Measurements from ENCODE around the gene JADE3. TPM values are rescaled to one million over a fixed set of nuclear protein-coding genes. Genes with fewer than 3 reads are reported as not detected.

The JADE3 gene
- total RNA-seq, 1 experiment from 2014 or later: 7.8 TPM

- no peaks in the 10 kb centered on the region for H3K36me3 Mint-ChIP-seq (ENCODE audit: insufficient read depth, unreplicated experiment)
- no peak overlapping the region for H3K4me3 Mint-ChIP-seq (ENCODE audit: unreplicated experiment)
- no TSS peak for BruUV-seq (replicated peaks)
- CTCF ChIA-PET: no interaction called here
- H3K27ac Mint-ChIP-seq (ENCODE audit: low read depth, unreplicated experiment): no peak overlapping the region
- TF ChIP-seq CTCF (IDR thresholded peaks at IDR 0.05; ENCODE audit: unreplicated experiment): no peak
- H3K4me1 Mint-ChIP-seq (ENCODE audit: insufficient read depth, unreplicated experiment): no peaks in the 10 kb centered on the region
- no peak for DNase-seq (ENCODE audit: unreplicated experiment)
- POLR2A ChIA-PET: interaction anchor here (1.5 kb wide), 1 partner anchor 53 kb away, joined by 3 read pairs; no protein-coding TSS in a partner anchor
- peaks cover 70% of the 10 kb centered on the region for H3K27me3 Mint-ChIP-seq (ENCODE audit: insufficient read depth, unreplicated experiment)
- no peaks in the 10 kb centered on the region for H3K9me3 Mint-ChIP-seq (ENCODE audit: unreplicated experiment)
- intact Hi-C loops (cut with micrococcal nuclease): no loop called here
Measured at GRCh38 chrX:46910415-46910814, 1.8 kb upstream of the JADE3 start.

- H3K4me3 Mint-ChIP-seq (ENCODE audit: unreplicated experiment): peak overlapping the region; percentile 76
- intact Hi-C loops (cut with micrococcal nuclease): loop anchor here (1.0 kb wide), 1 partner anchor 66 kb away; no protein-coding TSS in a partner anchor
- ChIA-PET POLR2A (interaction anchor here (0.6 to 2.6 kb wide), 12 partner anchors 9 to 248 kb away, joined by 3 to 12 read pairs (median 5); partner anchors contain the start of genes NDUFB11 and RBM10), CTCF (interaction anchor here (0.6 to 3.5 kb wide), 14 partner anchors 9 to 305 kb away, joined by 3 to 18 read pairs (median 4); no protein-coding TSS in a partner anchor)
- BruUV-seq (replicated peaks): no TSS peak
- peaks cover 71% of the 10 kb centered on the region for H3K27me3 Mint-ChIP-seq (ENCODE audit: insufficient read depth, unreplicated experiment)
- H3K4me1 Mint-ChIP-seq (ENCODE audit: insufficient read depth, unreplicated experiment): no peaks in the 10 kb centered on the region
- peak; percentile 33 for TF ChIP-seq CTCF (IDR thresholded peaks at IDR 0.05; ENCODE audit: unreplicated experiment)
- H3K36me3 Mint-ChIP-seq (ENCODE audit: insufficient read depth, unreplicated experiment): no peaks in the 10 kb centered on the region
- H3K27ac Mint-ChIP-seq (ENCODE audit: low read depth, unreplicated experiment): peak overlapping the region; percentile 51
- H3K9me3 Mint-ChIP-seq (ENCODE audit: unreplicated experiment): no peaks in the 10 kb centered on the region
- DNase-seq (ENCODE audit: unreplicated experiment): peak; percentile 38
Measured at GRCh38 chrX:46912603-46913491, 626 bp downstream of the JADE3 start.

DNA sequence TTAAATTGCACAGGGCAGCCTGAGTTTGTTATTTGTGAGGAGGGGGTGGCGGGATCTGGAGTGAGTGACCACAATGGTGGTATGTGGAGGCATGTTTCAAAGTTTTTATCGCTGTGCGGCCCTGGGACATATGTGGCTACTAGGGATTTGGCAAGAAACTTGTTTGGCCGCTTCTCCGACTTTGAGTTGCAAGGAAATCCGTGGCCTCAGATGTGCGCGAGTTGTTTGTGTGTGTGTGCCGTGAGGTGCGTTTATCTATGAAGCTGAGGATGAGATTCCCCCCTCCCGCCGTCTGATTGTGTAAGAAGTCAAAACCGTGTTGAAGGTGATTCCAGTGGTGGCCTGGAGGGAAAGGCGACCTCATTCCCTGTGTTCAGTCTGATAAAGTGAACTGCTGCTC lies 1.4 kb downstream of the JADE3 start:
- no peaks in the 10 kb centered on the region for H3K4me1 Mint-ChIP-seq (ENCODE audit: insufficient read depth, unreplicated experiment)
- intact Hi-C loops (cut with micrococcal nuclease): loop anchor here (1.0 kb wide), 1 partner anchor 66 kb away; no protein-coding TSS in a partner anchor
- DNase-seq (ENCODE audit: unreplicated experiment): peak; percentile 23
- H3K4me3 Mint-ChIP-seq (ENCODE audit: unreplicated experiment): peak overlapping the region; percentile 76
- POLR2A ChIA-PET: interaction anchor here (0.6 to 2.6 kb wide), 13 partner anchors 9 to 249 kb away, joined by 3 to 12 read pairs (median 5); partner anchors contain the start of genes NDUFB11 and RBM10
- TSS peak; percentile 34 for BruUV-seq (replicated peaks)
- no peaks in the 10 kb centered on the region for H3K9me3 Mint-ChIP-seq (ENCODE audit: unreplicated experiment)
- H3K36me3 Mint-ChIP-seq (ENCODE audit: insufficient read depth, unreplicated experiment): no peaks in the 10 kb centered on the region
- TF ChIP-seq CTCF (IDR thresholded peaks at IDR 0.05; ENCODE audit: unreplicated experiment): no peak
- H3K27me3 Mint-ChIP-seq (ENCODE audit: insufficient read depth, unreplicated experiment): peaks cover 71% of the 10 kb centered on the region
- CTCF ChIA-PET: interaction anchor here (0.6 to 3.5 kb wide), 12 partner anchors 10 to 306 kb away, joined by 3 to 18 read pairs (median 3); no protein-coding TSS in a partner anchor
- H3K27ac Mint-ChIP-seq (ENCODE audit: low read depth, unreplicated experiment): peak overlapping the region; percentile 51

DNA sequence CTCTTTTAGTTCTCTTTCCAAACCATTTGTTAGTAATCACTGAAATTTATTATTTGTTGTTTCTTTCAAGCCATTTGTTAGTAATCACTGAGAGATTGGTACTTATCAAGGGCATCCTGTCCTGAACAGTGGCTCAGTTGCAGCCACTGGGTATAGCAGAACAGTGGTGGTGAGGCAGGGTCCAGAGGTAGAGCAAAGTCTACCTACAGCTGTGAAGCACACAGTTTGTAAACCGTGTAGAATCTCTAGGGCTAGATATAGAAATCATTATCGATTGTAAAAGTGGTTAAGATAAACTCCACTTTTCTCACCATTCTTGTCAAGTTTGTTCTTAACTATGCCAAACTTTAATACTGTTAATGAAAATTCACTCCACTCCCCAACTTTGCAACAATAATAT lies 4.1 kb downstream of the JADE3 start:
- Mint-ChIP-seq H3K27ac (ENCODE audit: low read depth, unreplicated experiment) (no peak overlapping the region), H3K27me3 (ENCODE audit: insufficient read depth, unreplicated experiment) (peaks cover 60% of the 10 kb centered on the region), H3K4me1 (ENCODE audit: insufficient read depth, unreplicated experiment) (no peaks in the 10 kb centered on the region), H3K36me3 (ENCODE audit: insufficient read depth, unreplicated experiment) (peaks cover 4% of the 10 kb centered on the region), H3K9me3 (ENCODE audit: unreplicated experiment) (no peaks in the 10 kb centered on the region), H3K4me3 (ENCODE audit: unreplicated experiment) (no peak overlapping the region)
- TF ChIP-seq CTCF (IDR thresholded peaks at IDR 0.05; ENCODE audit: unreplicated experiment): no peak
- CTCF ChIA-PET: no interaction called here
- no peak for DNase-seq (ENCODE audit: unreplicated experiment)
- BruUV-seq (replicated peaks): no TSS peak
- POLR2A ChIA-PET: no interaction called here
- intact Hi-C loops (cut with micrococcal nuclease): no loop called here

Data from MCF 10A (cell line).